Stimulated activated naive B cell treated with anti-CD40 and anti-IgM and Interleukin-4, amounts not matched to agents 10 μg/mL and 1 μg/mL and 100 μg/mL, for 72 hours (primary cell): ENCODE results near the gene MIAT.

Experiments used
- ATAC-seq, 2 donors: fragments of 150-1000 bp; cut with Tn5 transposase; replicated peaks; 2 replicates each; pipeline ENCODE4 v1.10.0; 2021; ENCODE audit warnings: moderate library complexity in 1 of 2
- DNase-seq: peaks from one replicate; pipeline ENCODE4 v3.0.0; 2021
- H3K27ac Mint-ChIP-seq: one replicate; pipeline ENCODE4 v1.8.0; 2022; ENCODE audit warnings: mild to moderate bottlenecking, mixed read lengths
- H3K27me3 Mint-ChIP-seq, 2 donors: one replicate each; pipeline ENCODE4 v1.8.0; 2022; ENCODE audit warnings: mixed read lengths in 2 of 2
- H3K36me3 Mint-ChIP-seq, 2 donors: one replicate each; pipeline ENCODE4 v1.8.0; 2022; ENCODE audit warnings: mixed read lengths in 2 of 2, mild to moderate bottlenecking in 1 of 2
- H3K4me1 Mint-ChIP-seq, 2 donors: one replicate each; pipeline ENCODE4 v1.8.0; 2022; ENCODE audit warnings: mixed read lengths in 2 of 2, mild to moderate bottlenecking in 1 of 2
- H3K4me3 Mint-ChIP-seq, 2 donors: one replicate each; pipeline ENCODE4 v1.8.0; 2022; ENCODE audit warnings: mild to moderate bottlenecking in 2 of 2, mixed read lengths in 2 of 2, moderate library complexity in 1 of 2
- H3K9me3 Mint-ChIP-seq, 2 donors: one replicate each; pipeline ENCODE4 v1.8.0; 2022; ENCODE audit warnings: mixed read lengths in 2 of 2, mild to moderate bottlenecking in 1 of 2

Gene MIAT

GRCh38 chr22:26619510-26619909 lies 37.9 kb upstream of the MIAT start:
- no peak for DNase-seq
- Mint-ChIP-seq H3K4me3 (no peak overlapping the region), H3K36me3 (no peaks in the 10 kb centered on the region), H3K27ac (no peak overlapping the region), H3K4me1 (peaks cover 9 to 18% of the 10 kb centered on the region in 2 donors), H3K27me3 (peaks cover 0 to 8% of the 10 kb centered on the region in 2 donors), H3K9me3 (peaks cover 0 to 4% of the 10 kb centered on the region in 2 donors)
- no peak for ATAC-seq

GRCh38 chr22:26620197-26620596 lies 37.2 kb upstream of the MIAT start:
- peaks cover 8 to 16% of the 10 kb centered on the region in 2 donors for H3K4me1 Mint-ChIP-seq
- ATAC-seq, result no peak
- H3K36me3 Mint-ChIP-seq, result no peaks in the 10 kb centered on the region
- H3K9me3 Mint-ChIP-seq, result peaks cover 0 to 4% of the 10 kb centered on the region in 2 donors
- H3K4me3 Mint-ChIP-seq, result no peak overlapping the region
- DNase-seq, result no peak
- H3K27ac Mint-ChIP-seq, result no peak overlapping the region
- H3K27me3 Mint-ChIP-seq, result peaks cover 0 to 8% of the 10 kb centered on the region in 2 donors

DNA sequence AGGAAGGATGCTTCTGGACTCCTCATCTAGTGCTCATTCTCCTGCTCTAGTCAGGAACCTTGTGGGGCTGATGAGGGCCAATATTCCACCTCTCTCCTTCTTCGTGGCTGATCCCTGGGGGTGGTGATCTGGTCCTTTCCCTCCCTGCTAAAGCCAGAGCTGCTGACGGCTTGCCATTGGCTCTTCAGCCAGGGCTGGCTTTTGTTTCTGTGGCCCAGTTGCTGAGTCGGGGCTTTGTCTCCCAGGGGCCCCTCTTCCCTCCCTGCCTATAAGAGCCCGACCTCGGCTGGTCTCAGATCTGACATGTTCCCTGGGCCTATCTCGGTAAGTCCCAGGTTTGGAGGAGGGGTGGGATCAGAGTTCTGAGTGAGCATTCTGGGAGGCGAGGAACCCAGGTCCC lies 35.7 kb upstream of the MIAT start, which contains the start of gene CRYBA4:
Gene CRYBA4 (plus strand): TSS at position 301 of the 400 bp plus-strand sequence. CDS start 634 bp downstream, outside the sequence.
- no peak within 1 kb of the TSS for H3K27ac Mint-ChIP-seq

GRCh38 chr22:26623984-26624383 lies 33.4 kb upstream of the MIAT start:
- DNase-seq, result no peak
- Mint-ChIP-seq H3K27me3 (peaks cover 6 to 7% of the 10 kb centered on the region in 2 donors), H3K9me3 (peaks cover 1 to 4% of the 10 kb centered on the region in 2 donors), H3K4me1 (peaks cover 0 to 6% of the 10 kb centered on the region in 2 donors), H3K27ac (no peak overlapping the region), H3K36me3 (no peaks in the 10 kb centered on the region), H3K4me3 (no peak overlapping the region)
- no peak for ATAC-seq

More for the DNA sequence above, 35.7 kb upstream of the MIAT start, which contains the start of gene CRYBA4:
- peaks cover 0 to 8% of the 10 kb centered on the region in 2 donors for H3K27me3 Mint-ChIP-seq
- no peak for ATAC-seq
- no peak within 1 kb of the TSS for H3K4me3 Mint-ChIP-seq
- H3K4me1 Mint-ChIP-seq, result peaks cover 4 to 9% of the 10 kb centered on the region in 2 donors
- no peaks in the 10 kb centered on the region for H3K36me3 Mint-ChIP-seq
- DNase-seq, result no peak
- peaks cover 0 to 4% of the 10 kb centered on the region in 2 donors for H3K9me3 Mint-ChIP-seq

- Mint-ChIP-seq H3K27ac (peak overlapping the region; percentile 44), H3K4me1 (peaks cover 0 to 6% of the 10 kb centered on the region in 2 donors), H3K27me3 (peaks cover 4 to 7% of the 10 kb centered on the region in 2 donors), H3K9me3 (peaks cover 1 to 4% of the 10 kb centered on the region in 2 donors), H3K36me3 (no peaks in the 10 kb centered on the region), H3K4me3 (no peak overlapping the region)
- no peak for DNase-seq
- no peak for ATAC-seq
Measured at GRCh38 chr22:26624803-26625202, 32.6 kb upstream of the MIAT start.

GRCh38 chr22:26629988-26630761 lies 27.2 kb upstream of the MIAT start:
- Mint-ChIP-seq H3K9me3 (peaks cover 0 to 7% of the 10 kb centered on the region in 2 donors), H3K4me1 (peaks cover 0 to 6% of the 10 kb centered on the region in 2 donors), H3K27me3 (peaks cover 10 to 14% of the 10 kb centered on the region in 2 donors), H3K4me3 (no peak overlapping the region), H3K36me3 (no peaks in the 10 kb centered on the region), H3K27ac (no peak overlapping the region)
- DNase-seq (no peak), ATAC-seq (no peak)

DNA sequence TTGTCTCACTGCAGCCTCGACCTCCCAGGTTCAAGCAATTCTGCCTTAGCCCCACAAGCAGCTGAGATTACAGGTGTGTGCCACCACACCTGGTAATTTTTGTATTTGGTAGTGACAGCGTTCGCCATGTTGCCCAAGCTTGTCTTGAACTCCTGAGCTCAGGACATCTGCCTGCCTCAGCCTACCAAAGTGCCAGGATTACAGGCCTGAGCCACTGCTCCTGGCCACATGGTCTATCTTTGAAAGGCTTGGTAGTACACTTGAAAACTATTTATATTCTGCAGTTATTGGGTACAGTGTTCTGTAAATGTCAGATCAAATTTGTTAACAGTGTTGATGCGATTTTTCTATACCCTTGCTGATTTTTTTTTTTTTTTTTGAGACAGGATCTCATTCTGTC lies 26.1 kb upstream of the MIAT start:
- Mint-ChIP-seq H3K36me3 (no peaks in the 10 kb centered on the region), H3K4me3 (no peak overlapping the region), H3K27ac (no peak overlapping the region), H3K9me3 (peaks cover 0 to 7% of the 10 kb centered on the region in 2 donors), H3K4me1 (peaks cover 0 to 6% of the 10 kb centered on the region in 2 donors), H3K27me3 (peaks cover 10 to 14% of the 10 kb centered on the region in 2 donors)
- DNase-seq, result no peak
- ATAC-seq, result no peak

DNA sequence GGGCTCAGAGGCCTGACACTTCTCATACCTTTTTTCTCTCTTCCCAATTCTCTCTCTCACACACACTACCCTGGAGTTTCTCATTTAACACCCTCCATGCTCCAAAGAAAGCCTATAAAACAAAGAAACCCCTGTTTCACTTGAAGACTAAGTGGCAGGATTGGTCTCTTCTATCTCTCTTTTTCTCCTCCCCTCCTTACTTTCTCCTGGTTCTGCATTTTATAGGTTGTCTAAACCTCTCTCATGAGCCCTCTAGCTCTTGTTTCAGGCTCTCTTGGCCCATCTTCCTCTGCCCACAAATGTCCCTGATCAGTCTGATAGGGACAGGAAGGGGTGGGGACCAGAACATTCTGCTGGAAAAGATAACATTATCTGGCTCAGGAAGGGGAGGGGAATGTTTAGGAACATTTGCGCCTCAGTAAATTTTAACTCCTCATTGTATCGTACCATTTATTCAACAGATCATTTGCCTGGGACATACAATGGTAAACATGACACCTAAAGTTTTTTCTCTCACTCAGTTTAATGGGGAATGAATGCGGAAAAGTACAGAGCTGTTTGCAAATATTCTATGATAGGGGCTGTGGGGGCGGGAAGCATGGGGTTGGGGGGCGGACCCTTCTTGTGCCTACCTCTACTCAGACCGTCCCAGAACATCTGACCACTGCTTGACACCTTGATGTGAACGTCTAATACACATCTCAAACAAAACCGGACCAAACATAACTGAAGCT lies 24.8 kb upstream of the MIAT start:
- peaks cover 10 to 13% of the 10 kb centered on the region in 2 donors for H3K27me3 Mint-ChIP-seq
- no peak overlapping the region for H3K27ac Mint-ChIP-seq
- H3K36me3 Mint-ChIP-seq, result no peaks in the 10 kb centered on the region
- ATAC-seq (no peak), DNase-seq (no peak)
- peaks cover 0 to 7% of the 10 kb centered on the region in 2 donors for H3K9me3 Mint-ChIP-seq
- peaks cover 0 to under 1% of the 10 kb centered on the region in 2 donors for H3K4me1 Mint-ChIP-seq
- no peak overlapping the region for H3K4me3 Mint-ChIP-seq

- H3K9me3 Mint-ChIP-seq, result peaks cover 0 to 6% of the 10 kb centered on the region in 2 donors
- no peak overlapping the region for H3K4me3 Mint-ChIP-seq
- H3K4me1 Mint-ChIP-seq, result no peaks in the 10 kb centered on the region
- no peak overlapping the region for H3K27ac Mint-ChIP-seq
- ATAC-seq, result no peak
- no peaks in the 10 kb centered on the region for H3K36me3 Mint-ChIP-seq
- peaks cover 6 to 10% of the 10 kb centered on the region in 2 donors for H3K27me3 Mint-ChIP-seq
- DNase-seq, result no peak
Measured at GRCh38 chr22:26634189-26634588, 23.2 kb upstream of the MIAT start.

DNA sequence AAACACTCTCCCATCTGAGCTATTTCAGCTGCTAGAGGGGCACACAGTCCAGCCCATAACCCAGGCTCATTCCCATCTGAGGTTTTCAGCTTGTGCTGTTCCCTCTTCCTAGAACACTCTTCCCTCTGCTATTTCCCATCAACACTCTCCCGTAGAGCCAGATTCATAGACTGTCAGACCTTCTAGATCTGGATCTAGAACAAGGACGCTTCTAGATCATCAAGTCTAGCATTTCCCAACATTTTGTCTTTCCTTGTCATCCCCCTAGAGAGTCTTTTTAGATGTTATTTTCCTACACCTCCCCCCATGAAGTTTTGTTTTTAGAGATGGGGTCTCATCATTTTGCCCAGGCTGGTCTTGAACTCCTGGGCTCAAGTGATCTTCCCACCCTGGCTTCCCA lies 22.3 kb upstream of the MIAT start:
- no peaks in the 10 kb centered on the region for H3K36me3 Mint-ChIP-seq
- no peak overlapping the region for H3K27ac Mint-ChIP-seq
- no peak overlapping the region for H3K4me3 Mint-ChIP-seq
- peaks cover 6 to 10% of the 10 kb centered on the region in 2 donors for H3K27me3 Mint-ChIP-seq
- DNase-seq (no peak), ATAC-seq (no peak)
- peaks cover 0 to 6% of the 10 kb centered on the region in 2 donors for H3K9me3 Mint-ChIP-seq
- H3K4me1 Mint-ChIP-seq, result no peaks in the 10 kb centered on the region

- Mint-ChIP-seq H3K9me3 (no peaks in the 10 kb centered on the region), H3K27ac (no peak overlapping the region), H3K27me3 (peaks cover 6 to 10% of the 10 kb centered on the region in 2 donors), H3K4me3 (no peak overlapping the region), H3K36me3 (no peaks in the 10 kb centered on the region), H3K4me1 (no peaks in the 10 kb centered on the region)
- no peak for ATAC-seq
- no peak for DNase-seq
Measured at GRCh38 chr22:26636296-26636695, 21.1 kb upstream of the MIAT start.

DNA sequence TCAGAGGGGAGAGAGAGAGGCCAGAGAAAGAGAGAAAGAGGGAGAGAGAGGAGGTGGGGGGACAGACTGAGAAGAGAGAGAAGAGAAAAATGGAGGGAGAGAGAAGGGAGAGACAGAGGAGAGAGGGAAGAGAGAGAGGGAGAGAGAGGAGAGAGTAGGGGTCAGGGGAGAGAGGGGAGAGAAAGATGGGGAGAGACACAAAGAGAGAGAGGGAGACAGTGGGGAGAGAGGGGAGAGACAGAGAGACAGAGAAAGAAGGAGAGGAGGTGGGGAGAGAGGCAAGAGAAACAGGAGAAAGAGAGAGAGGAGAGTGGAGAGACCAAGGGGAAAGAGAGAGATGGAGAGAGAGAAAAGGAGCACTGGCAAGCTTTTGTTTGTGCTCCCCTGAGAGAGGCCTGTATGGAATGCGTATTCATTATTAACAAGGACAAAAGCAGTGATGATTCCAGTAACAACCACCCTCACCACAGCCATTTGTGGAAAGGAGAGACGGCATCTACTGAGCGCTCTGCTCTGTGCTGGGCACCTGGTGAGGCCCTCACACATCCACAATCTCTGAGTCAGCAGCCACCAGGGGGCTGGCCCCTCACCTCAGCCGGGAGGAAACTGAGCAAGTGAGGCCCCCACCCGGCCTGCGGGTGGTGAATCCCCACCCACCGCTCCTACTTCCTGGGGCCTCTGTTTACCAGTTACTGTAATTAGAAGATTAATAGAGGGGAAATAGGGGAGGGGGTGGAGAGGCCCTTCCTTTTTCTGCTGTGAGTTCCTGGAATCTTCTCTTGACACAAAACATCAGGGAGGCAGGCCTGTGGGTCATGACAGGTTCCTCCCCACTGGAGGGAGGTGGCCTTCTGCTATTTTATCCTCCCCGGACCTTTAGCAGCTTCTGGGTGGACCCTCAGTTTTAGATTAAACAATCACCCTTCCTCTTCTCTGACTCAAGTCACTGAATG lies 14.6 kb upstream of the MIAT start:
- DNase-seq (no peak), ATAC-seq (peak; percentile 55 to 59)
- Mint-ChIP-seq H3K36me3 (no peaks in the 10 kb centered on the region), H3K27me3 (peaks cover 17 to 18% of the 10 kb centered on the region in 2 donors), H3K27ac (peak overlapping the region; percentile 82), H3K9me3 (no peaks in the 10 kb centered on the region), H3K4me3 (no peak overlapping the region), H3K4me1 (peaks cover 18 to 29% of the 10 kb centered on the region in 2 donors)

DNA sequence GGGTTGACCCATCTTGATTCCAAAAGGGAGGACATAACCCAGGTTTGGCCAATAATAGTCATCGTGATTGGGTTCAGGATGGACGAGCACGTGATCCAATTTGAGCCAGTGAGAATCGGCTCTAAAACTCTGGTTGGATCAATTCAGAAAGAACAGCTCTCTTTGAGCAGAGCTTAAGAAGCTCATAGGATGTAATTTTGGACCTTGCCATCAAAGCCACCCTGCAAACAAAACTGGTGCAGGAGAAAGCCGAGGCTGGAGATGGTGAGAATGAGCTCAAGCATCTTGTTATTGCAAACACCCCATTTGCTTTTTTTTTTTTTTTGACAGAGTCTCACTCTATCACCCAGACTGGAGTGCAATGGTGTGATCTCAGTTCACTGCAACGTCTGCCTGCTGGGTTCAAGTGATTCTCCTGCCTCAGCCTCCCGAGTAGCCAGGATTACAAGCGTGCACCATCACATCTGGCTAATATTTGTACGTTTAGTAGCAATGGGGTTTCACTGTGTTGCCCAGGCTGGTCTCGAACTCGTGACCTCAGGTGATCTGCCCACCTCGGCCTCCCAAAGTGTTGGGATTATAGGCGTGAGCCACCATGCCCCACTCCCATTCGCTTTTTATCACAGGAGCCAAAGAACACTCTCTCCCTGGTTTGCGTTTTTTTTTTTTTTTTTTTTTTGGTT lies 13.8 kb upstream of the MIAT start:
- Mint-ChIP-seq H3K4me3 (no peak overlapping the region), H3K9me3 (no peaks in the 10 kb centered on the region), H3K36me3 (no peaks in the 10 kb centered on the region), H3K4me1 (peaks cover 18 to 29% of the 10 kb centered on the region in 2 donors), H3K27me3 (peaks cover 20 to 26% of the 10 kb centered on the region in 2 donors), H3K27ac (peak overlapping the region; percentile 11)
- DNase-seq, result no peak
- no peak for ATAC-seq
